Vagina (tissue), 2 donors: ENCODE measurements around the gene THSD7B.

Experiments
- POLR2A ChIP-seq, 2 donors: fragments of 450-650 bp; IDR thresholded peaks; one replicate each; pipeline ENCODE4 v1.6.1; 2017; ENCODE audit warnings: antibody characterized with exemption in 2 of 2, mild to moderate bottlenecking in 2 of 2, moderate library complexity in 2 of 2
- TF ChIP-seq, protein P1 (sequence below), 3 experiments: fragments of 450-650 bp in 2 of 3; fragments of 200-600 bp in 1 of 3; sonication (generic) in 1 of 3; IDR thresholded peaks; one replicate each; pipeline ENCODE4 v1.5.1; 2017 to 2019; ENCODE audit warnings: antibody characterized with exemption in 3 of 3, mild to moderate bottlenecking in 2 of 3, moderate library complexity in 2 of 3

- TF ChIP-seq, protein P1, sequence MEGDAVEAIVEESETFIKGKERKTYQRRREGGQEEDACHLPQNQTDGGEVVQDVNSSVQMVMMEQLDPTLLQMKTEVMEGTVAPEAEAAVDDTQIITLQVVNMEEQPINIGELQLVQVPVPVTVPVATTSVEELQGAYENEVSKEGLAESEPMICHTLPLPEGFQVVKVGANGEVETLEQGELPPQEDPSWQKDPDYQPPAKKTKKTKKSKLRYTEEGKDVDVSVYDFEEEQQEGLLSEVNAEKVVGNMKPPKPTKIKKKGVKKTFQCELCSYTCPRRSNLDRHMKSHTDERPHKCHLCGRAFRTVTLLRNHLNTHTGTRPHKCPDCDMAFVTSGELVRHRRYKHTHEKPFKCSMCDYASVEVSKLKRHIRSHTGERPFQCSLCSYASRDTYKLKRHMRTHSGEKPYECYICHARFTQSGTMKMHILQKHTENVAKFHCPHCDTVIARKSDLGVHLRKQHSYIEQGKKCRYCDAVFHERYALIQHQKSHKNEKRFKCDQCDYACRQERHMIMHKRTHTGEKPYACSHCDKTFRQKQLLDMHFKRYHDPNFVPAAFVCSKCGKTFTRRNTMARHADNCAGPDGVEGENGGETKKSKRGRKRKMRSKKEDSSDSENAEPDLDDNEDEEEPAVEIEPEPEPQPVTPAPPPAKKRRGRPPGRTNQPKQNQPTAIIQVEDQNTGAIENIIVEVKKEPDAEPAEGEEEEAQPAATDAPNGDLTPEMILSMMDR (IDR thresholded peaks at IDR 0.05), result no peak
- TF ChIP-seq POLR2A (IDR thresholded peaks at IDR 0.05), result no peak
Measured at GRCh38 chr2:136920652-136921333, 155.4 kb downstream of the THSD7B start.
